K562 (cell line): Measurements from ENCODE around the gene AKNA. TPM values are rescaled to one million over a fixed set of nuclear protein-coding genes. Genes with fewer than 3 reads are reported as not detected.

Experiments
- BRD9 ChIP-seq: fragments of 450-650 bp; IDR thresholded peaks from 2 replicates; pipeline ENCODE4 v1.6.1; 2018; ENCODE audit warnings: low read depth; ENCODE audit not compliant: partially characterized antibody
- BRF1 ChIP-seq: IDR thresholded peaks from 3 replicates; pipeline ENCODE4 v1.6.1; 2011; ENCODE audit warnings: borderline replicate concordance, mild to moderate bottlenecking; ENCODE audit not compliant: insufficient read length; ENCODE audit errors: extremely low read depth
- CXXC5 ChIP-seq: fragments of 250-450 bp; sonication (Bioruptor Pico); IDR thresholded peaks from 2 replicates; pipeline ENCODE4 v1.8.0; 2022; ENCODE audit warnings: inconsistent platforms, mild to moderate bottlenecking, moderate library complexity
- FOXA3 ChIP-seq, 2 experiments: fragments of 450-650 bp in 1 of 2; sonication (generic) in 1 of 2; formaldehyde crosslinking; IDR thresholded peaks in 1 of 2; conservative IDR thresholded peaks in 1 of 2; 2 replicates each; pipeline versions ENCODE4 v1.4.0 to v1.8.0; 2020 to 2022; ENCODE audit warnings: mild to moderate bottlenecking in 2 of 2, missing genetic modification reagents in 1 of 2
- FOXM1 ChIP-seq, 2 experiments: fragments of 450-650 bp in 1 of 2; sonication (generic) in 1 of 2; formaldehyde crosslinking in 1 of 2; IDR thresholded peaks; 2 replicates each; pipeline versions ENCODE4 v1.6.1 to v1.9.0; 2017 to 2022; ENCODE audit warnings: low read depth in 2 of 2, mild to moderate bottlenecking in 2 of 2, missing genetic modification reagents in 1 of 2, moderate library complexity in 1 of 2
- FUS ChIP-seq: fragments of 200-400 bp; formaldehyde crosslinking; optimal IDR thresholded peaks from 2 replicates; pipeline ENCODE3; 2017; ENCODE audit warnings: low read depth, low read length
- NCOA1 ChIP-seq: fragments of 450-650 bp; IDR thresholded peaks from 2 replicates; pipeline ENCODE4 v1.6.1; 2016; ENCODE audit warnings: low read depth
- RFX5 ChIP-seq: IDR thresholded peaks from 2 replicates; pipeline ENCODE4 v1.6.1; 2011; ENCODE audit warnings: low read depth, mild to moderate bottlenecking, improper control_type of control experiment, low read length
- SIX5 ChIP-seq, 2 experiments: IDR thresholded peaks; 2 replicates each; pipeline ENCODE4 v1.6.1; 2011; ENCODE audit warnings: low read length in 2 of 2, borderline replicate concordance in 1 of 2, low read depth in 1 of 2, mild to moderate bottlenecking in 1 of 2, moderate library complexity in 1 of 2; ENCODE audit not compliant: insufficient read depth in 1 of 2
- ZFP36 ChIP-seq: fragments of 150-350 bp; IDR thresholded peaks from 2 replicates; pipeline ENCODE4 v1.6.1; 2018; ENCODE audit warnings: low read length, low read depth; ENCODE audit not compliant: partially characterized antibody
- ZNF184 ChIP-seq: sonication (generic); formaldehyde crosslinking; IDR thresholded peaks from 2 replicates; pipeline ENCODE4 v1.5.0; 2020; ENCODE audit warnings: missing genetic modification reagents
- ZNF316 ChIP-seq: fragments of 450-650 bp; IDR thresholded peaks from 2 replicates; pipeline ENCODE4 v1.6.1; 2016
- ZNF507 ChIP-seq: conservative IDR thresholded peaks from 2 replicates; pipeline ENCODE4 v1.6.1; 2017; ENCODE audit warnings: missing genetic modification characterization, missing compliant biosample characterization
- ZNF644 ChIP-seq: fragments of 200-800 bp; sonication (Bioruptor generic); IDR thresholded peaks from 2 replicates; pipeline ENCODE4 v1.6.1; 2016; ENCODE audit warnings: low read depth, missing genetic modification characterization, missing compliant biosample characterization
- ZZZ3 ChIP-seq: fragments of 450-650 bp; IDR thresholded peaks from 2 replicates; pipeline ENCODE4 v1.6.1; 2016; ENCODE audit warnings: antibody characterized with exemption, mild to moderate bottlenecking, moderate library complexity
- polyA plus RNA-seq, 8 experiments: library from polyadenylated mRNA; depleted of rRNA in 4 of 8; stranded (reverse) in 5 of 8; unstranded in 3 of 8; fragments of >200 nt; fragmentation: Nextera tagmentation in 2 of 8; fragmentation: Illumina TruSeq in 1 of 8; extraction: Ambion mirVana in 2 of 8; extraction: Trizol in 1 of 8; gene quantifications; 2 replicates each; pipeline versions ENCODE4 v1.2.1 to v1.2.3, GENCODE V29; 2011 to 2014; ENCODE audit warnings: inconsistent platforms in 1 of 8, missing spikeins in 1 of 8
- total RNA-seq, 7 experiments: library from RNA; depleted of rRNA in 6 of 7; stranded (reverse); fragments of >200 nt in 6 of 7; fragmentation: Illumina TruSeq in 2 of 7; extraction: Trizol in 2 of 7; gene quantifications; 2 replicates each; pipeline versions ENCODE4 v1.2.1 to v1.2.3, GENCODE V29; 2011 to 2021; ENCODE audit warnings: low replicate concordance in 1 of 7
- TF ChIP-seq, protein P1 (sequence below): sonication (generic); formaldehyde crosslinking; IDR thresholded peaks from 2 replicates; pipeline ENCODE4 v1.8.0; 2022; ENCODE audit warnings: missing genetic modification reagents, mild to moderate bottlenecking, borderline replicate concordance
- TF ChIP-seq, protein P2 (sequence below), 2 experiments: IDR thresholded peaks; 2 replicates each; pipeline ENCODE4 v1.6.1; 2011; ENCODE audit warnings: borderline replicate concordance in 1 of 2, control low read depth in 1 of 2, low read depth in 1 of 2, low read length in 1 of 2, mild to moderate bottlenecking in 1 of 2, mixed read lengths in 1 of 2, moderate library complexity in 1 of 2; ENCODE audit not compliant: insufficient read depth in 1 of 2, insufficient read length in 1 of 2, poor library complexity in 1 of 2, severe bottlenecking in 1 of 2; ENCODE audit errors: extremely low read depth in 1 of 2
- TF ChIP-seq, protein P3 (sequence below): fragments of 450-650 bp; IDR thresholded peaks from 2 replicates; pipeline ENCODE4 v1.6.1; 2016; ENCODE audit warnings: missing biosample characterization, missing genetic modification characterization
- TF ChIP-seq, protein P4 (sequence below): fragments of 450-650 bp; formaldehyde crosslinking; IDR thresholded peaks from 2 replicates; pipeline ENCODE4 v1.4.0; 2020; ENCODE audit warnings: mild to moderate bottlenecking, moderate library complexity
- TF ChIP-seq, protein P5 (sequence below), 2 experiments: fragments of 450-650 bp; IDR thresholded peaks; 2 replicates each; pipeline ENCODE4 v1.6.1; 2016

The AKNA gene
- total and polyA plus RNA-seq, 9 of the 15 experiments (the other 6 are each of a cell fraction or from before 2014, with no cell fraction given), result 0.29 to 20.5 (median 3.9) TPM

DNA sequence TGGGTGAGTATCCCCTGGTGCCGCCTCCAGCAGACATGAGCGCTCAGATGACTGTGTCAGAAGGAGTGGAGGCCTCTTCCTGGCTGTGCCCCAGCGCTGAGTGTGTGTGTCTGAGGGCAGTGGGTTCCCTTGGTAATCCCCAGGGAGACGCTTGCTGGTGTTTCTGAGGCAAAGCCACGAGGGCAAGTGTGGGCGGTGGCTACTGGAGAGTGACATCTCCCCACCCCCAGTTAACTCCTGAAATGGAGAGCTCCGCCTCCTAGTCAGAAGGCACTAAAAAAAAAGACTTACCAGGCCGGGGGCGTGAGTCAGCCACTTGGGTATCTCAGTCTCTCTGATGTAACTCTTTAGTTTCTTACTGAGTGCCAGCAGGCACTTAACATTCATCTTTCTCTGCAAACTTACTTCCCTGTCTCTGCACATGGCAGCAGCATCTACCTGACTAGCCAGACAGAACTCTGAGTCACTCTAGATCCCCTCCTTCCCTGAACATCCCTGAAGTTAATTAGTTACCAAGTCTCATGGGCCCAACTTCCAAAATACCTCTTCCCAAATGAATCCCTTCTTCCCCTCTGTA is 38.8 kb downstream of the AKNA start (continued):
- TF ChIP-seq FOXM1 (IDR thresholded peaks at IDR 0.05; ENCODE audit: low read depth) (no peak), FOXM1 (CRISPR knock-in tag; IDR thresholded peaks at IDR 0.05; ENCODE audit: low read depth) (no peak), ZNF316 (peak; percentile 46; the same call in 1 of the 2 replicates), ZNF507 (tag) (no peak), ZZZ3 (no peak), RFX5 (no peak), ZNF184 (CRISPR knock-in tag) (no peak), SIX5 (IDR thresholded peaks at IDR 0.05; ENCODE audit: borderline replicate concordance in 1 of 2, insufficient read depth in 1 of 2, low read depth in 1 of 2, low read length in 2 of 2) (no peak), FUS (no peak), CXXC5 (CRISPR knock-in tag) (no peak), BRD9 (no peak), FOXA3 (CRISPR knock-in tag; conservative IDR thresholded peaks at IDR 0.05 in 1 of 2, IDR thresholded peaks at IDR 0.05 in 1 of 2) (no peak), ZNF644 (no peak), BRF1 (no peak), NCOA1 (no peak), ZFP36 (no peak)
- TF ChIP-seq, protein P1, sequence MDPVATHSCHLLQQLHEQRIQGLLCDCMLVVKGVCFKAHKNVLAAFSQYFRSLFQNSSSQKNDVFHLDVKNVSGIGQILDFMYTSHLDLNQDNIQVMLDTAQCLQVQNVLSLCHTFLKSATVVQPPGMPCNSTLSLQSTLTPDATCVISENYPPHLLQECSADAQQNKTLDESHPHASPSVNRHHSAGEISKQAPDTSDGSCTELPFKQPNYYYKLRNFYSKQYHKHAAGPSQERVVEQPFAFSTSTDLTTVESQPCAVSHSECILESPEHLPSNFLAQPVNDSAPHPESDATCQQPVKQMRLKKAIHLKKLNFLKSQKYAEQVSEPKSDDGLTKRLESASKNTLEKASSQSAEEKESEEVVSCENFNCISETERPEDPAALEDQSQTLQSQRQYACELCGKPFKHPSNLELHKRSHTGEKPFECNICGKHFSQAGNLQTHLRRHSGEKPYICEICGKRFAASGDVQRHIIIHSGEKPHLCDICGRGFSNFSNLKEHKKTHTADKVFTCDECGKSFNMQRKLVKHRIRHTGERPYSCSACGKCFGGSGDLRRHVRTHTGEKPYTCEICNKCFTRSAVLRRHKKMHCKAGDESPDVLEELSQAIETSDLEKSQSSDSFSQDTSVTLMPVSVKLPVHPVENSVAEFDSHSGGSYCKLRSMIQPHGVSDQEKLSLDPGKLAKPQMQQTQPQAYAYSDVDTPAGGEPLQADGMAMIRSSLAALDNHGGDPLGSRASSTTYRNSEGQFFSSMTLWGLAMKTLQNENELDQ (CRISPR knock-in tag), result no peak
- TF ChIP-seq, protein P2, sequence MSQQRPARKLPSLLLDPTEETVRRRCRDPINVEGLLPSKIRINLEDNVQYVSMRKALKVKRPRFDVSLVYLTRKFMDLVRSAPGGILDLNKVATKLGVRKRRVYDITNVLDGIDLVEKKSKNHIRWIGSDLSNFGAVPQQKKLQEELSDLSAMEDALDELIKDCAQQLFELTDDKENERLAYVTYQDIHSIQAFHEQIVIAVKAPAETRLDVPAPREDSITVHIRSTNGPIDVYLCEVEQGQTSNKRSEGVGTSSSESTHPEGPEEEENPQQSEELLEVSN (IDR thresholded peaks at IDR 0.05; ENCODE audit: borderline replicate concordance in 1 of 2, extremely low read depth in 1 of 2, insufficient read depth in 1 of 2, insufficient read length in 1 of 2, low read depth in 1 of 2, low read length in 1 of 2, poor library complexity in 1 of 2, severe bottlenecking in 1 of 2), result peak in 1 of 2 experiments; percentile 10
- TF ChIP-seq, protein P3, sequence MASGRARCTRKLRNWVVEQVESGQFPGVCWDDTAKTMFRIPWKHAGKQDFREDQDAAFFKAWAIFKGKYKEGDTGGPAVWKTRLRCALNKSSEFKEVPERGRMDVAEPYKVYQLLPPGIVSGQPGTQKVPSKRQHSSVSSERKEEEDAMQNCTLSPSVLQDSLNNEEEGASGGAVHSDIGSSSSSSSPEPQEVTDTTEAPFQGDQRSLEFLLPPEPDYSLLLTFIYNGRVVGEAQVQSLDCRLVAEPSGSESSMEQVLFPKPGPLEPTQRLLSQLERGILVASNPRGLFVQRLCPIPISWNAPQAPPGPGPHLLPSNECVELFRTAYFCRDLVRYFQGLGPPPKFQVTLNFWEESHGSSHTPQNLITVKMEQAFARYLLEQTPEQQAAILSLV (tag), result no peak
- TF ChIP-seq, protein P4, sequence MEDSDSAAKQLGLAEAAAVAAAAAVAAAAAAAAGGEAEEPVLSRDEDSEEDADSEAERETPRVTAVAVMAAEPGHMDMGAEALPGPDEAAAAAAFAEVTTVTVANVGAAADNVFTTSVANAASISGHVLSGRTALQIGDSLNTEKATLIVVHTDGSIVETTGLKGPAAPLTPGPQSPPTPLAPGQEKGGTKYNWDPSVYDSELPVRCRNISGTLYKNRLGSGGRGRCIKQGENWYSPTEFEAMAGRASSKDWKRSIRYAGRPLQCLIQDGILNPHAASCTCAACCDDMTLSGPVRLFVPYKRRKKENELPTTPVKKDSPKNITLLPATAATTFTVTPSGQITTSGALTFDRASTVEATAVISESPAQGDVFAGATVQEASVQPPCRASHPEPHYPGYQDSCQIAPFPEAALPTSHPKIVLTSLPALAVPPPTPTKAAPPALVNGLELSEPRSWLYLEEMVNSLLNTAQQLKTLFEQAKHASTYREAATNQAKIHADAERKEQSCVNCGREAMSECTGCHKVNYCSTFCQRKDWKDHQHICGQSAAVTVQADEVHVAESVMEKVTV (CRISPR knock-in tag), result no peak
- TF ChIP-seq, protein P5, sequence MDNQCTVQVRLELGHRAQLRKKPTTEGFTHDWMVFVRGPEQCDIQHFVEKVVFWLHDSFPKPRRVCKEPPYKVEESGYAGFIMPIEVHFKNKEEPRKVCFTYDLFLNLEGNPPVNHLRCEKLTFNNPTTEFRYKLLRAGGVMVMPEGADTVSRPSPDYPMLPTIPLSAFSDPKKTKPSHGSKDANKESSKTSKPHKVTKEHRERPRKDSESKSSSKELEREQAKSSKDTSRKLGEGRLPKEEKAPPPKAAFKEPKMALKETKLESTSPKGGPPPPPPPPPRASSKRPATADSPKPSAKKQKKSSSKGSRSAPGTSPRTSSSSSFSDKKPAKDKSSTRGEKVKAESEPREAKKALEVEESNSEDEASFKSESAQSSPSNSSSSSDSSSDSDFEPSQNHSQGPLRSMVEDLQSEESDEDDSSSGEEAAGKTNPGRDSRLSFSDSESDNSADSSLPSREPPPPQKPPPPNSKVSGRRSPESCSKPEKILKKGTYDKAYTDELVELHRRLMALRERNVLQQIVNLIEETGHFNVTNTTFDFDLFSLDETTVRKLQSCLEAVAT (IDR thresholded peaks at IDR 0.05), result no peak
